ENCODE results near the gene TTYH1.
"Not testable (repeated sequence)": the region's sequence is repeated elsewhere in the genome, so short reads cannot be mapped to it uniquely, and the experiment has no call there.

Gene TTYH1

DNA sequence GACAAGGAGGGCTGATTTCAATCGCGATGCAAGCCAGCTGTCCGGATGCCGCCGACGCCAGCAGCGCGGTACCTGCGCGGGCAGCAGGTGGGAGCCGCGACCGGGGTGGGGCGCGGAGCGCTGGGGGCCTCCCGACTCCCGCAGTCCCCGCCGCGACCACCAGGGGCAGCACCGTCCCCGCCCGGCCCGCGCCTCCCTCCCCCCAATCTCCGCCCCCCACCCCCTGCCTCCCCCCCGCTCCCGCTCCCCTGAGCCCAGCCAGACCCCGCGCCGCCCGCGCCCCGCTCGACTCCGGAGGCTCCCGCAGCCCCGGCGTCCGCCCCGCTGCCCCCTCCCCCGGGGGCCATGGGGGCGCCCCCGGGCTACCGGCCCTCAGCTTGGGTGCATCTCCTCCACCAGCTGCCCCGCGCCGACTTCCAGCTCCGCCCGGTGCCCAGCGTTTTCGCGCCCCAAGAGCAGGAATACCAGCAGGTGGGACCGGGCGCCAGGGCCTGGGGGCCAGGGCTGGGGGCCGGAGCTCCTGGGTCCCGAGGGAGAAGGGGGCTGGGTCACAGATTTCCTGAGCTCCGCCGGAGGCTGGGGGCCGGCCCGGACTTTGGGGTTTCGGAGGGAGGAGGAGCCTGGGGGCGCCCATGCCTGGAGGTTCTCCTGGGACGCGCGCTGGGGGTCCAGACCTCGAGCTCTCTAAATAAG is at the start of gene TTYH1:
Gene TTYH1 (plus strand): TSS at position 257 of the 693 bp plus-strand sequence. CDS start 89 bp downstream, at position 346.
- DNase-seq (ENCODE audit: low read depth, low spot score) = no peak

DNA sequence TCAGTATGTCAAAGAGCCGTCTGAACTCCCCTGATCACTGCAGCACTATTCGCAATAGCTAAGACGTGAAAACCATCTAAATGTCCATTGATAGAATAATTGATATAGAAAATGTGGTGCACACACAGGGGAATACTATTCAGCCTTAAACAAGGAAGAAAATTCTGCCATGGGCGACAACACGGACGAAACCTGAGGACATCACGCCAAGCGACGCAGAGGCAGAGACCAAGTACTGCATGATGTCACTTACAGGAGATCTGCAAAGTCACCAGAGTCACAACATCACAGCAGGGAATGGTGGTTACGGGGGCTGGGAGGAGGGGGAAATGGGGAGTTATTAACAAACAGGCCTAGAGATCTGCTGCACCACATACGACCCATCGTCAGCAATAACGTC is 49.5 kb upstream of the TTYH1 start:
- DNase-seq (ENCODE audit: low read depth, low spot score) = not testable (repeated sequence)

DNA sequence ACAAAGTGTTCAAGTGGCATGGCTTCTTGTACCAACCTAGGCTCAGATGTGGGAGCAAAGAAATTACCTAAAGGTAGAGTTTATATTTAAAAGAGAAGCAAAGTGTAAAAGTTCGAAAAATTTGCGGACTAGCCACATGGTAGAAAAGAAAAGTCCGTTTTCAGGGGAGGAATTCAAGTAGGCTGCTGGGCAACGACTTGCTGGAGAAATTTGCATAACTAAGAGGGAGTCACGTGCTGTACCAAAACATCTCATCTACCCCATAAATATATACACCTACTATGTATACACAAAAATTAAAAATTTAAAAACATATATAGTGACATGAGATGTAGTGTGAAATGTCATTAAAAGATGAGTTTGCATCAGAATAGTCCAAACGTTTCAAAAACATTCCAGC is 48.5 kb upstream of the TTYH1 start:
- no peak for DNase-seq (ENCODE audit: low read depth, low spot score)

DNA sequence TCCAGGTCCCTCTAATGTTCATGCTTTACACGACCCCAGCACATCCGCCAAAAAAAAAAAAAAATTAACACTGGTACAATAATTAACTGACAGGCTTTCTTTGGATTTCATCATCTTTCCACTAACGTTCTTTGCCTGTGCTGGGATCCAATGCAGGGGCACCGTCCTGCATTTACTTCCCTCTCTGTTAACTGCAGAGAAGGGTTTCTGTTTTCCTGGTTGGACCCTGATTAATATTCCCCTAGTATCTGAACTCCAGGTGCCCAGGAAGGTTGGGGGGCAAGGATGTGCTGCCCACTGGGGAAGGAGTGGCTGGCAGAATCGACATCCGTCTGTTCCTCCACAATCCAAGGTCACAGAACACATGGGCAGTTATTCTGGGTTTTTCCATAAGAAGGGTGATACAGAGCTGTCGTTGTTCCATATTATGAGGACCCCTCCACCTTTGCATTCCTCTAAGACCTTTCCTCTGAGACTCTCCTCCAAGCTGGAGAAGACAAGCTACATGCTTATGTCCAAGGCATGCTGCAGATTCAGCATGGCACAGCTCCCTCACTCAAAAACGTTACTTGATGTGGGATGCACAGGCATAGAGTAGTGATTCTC is 46.1 kb upstream of the TTYH1 start:
- no peak for DNase-seq (ENCODE audit: low read depth, low spot score)

DNA sequence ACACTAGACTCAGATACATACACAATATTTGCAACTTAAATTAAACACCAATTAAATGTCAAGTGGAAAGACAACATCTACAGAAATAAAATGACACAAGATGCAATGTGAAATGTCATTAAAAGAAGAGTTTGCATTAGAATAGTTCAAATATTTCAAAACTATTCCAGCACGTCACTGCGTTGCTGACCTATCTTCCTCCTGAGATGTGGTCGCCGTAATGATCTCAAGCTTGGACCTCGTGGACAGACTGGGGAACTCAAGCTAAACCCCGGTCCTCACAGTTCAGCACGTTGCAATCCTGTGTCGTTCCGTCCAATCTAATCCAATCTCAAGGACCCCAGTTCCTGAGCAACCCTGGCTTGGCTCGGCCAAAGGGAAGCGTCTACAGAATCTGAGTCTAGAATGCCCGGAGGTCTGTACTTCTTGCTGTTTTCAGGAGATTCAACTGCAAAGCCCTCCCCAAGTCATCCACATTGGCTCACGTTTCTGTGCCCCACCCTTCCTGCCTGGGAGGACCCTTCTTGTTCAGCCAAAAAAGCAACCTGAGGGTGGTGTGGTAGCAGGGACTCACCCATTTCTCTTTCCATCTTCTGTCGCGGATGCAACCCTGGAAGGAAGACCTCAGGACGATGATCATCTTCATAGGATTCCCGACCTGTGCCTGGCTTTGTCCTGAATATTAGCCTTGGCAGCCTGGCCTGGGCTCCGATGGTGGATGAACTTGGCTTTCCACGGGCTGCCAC is 45.4 kb upstream of the TTYH1 start:
- DNase-seq (ENCODE audit: low read depth, low spot score) = not testable (repeated sequence)

DNA sequence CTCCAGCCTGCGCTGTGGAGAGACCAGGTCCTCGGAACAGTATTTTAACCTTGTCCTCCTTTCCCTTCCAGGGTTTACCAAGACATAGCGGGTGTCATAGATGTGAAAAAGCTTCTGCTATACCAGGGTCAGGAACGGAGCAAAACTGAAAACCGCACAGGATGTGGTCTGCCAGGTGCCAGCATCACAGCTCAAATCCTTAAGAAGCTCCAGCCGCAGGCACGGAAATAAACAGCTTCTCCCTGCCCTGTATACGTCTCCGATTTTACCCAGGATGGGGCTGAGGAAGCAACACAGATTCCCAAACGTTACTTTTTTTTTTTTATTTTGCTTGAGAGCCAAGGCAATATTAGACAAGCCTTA is 44.8 kb upstream of the TTYH1 start:
- DNase-seq (ENCODE audit: low read depth, low spot score) = not testable (repeated sequence)

DNA sequence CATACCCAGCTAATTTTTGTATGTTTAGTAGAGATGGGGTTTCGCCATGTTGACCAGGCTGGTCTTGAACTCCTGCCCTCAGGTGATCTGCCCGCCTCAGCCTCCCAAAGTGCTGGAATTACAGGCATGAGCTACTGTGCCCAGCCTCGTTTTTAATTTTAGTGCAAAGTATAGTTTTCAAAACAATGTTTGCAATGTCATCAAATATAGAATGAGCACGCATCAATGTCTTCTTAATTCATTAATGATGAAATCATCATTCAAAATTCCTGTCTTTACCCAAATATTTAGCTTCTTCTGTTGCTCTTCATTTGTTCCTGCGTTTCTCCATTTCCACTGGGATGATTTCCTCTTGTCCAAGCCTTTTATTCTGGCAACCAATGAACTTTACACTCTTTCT is 43.8 kb upstream of the TTYH1 start:
- DNase-seq (ENCODE audit: low read depth, low spot score) = not testable (repeated sequence)

DNA sequence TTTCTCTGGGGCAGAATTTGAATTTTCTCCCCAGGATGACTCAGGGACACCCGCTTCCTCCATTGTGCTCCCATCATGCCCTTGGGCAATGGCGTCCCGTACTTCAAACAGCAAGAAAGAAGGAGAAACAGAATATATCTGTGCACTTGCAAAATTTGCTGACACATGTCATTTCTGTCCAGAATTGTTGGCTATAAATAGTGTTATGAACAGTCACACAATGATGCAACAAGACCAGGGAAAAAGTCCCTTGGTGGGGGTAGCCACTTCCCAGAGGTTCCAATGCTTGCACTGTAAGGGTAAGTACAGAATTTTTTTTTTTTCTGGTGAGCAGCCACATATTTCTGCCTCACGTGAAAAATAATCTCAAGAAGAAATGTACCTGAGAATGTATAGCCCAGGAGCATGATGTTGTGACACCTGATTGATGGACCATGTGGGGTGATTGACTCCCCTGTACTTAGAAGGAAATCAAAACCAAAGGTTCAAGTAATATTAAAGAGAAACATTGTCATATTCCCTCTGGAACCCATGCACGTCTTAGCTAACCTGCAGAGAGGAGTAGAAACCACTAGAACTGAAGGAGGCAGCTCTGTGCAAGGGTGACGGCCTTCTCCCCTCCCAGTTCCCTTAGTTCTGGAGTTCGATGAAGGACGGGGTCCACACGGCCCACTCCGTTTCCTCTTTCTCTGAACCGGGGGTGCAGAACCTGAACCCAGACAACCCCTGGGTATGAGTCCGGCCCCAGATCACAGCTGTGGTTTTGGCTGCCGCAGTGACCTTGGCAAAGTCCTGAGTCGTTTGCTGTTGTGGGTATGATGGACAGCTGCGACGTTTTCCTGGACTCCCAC is 41.3 kb upstream of the TTYH1 start:
- no peak for DNase-seq (ENCODE audit: low read depth, low spot score)

DNA sequence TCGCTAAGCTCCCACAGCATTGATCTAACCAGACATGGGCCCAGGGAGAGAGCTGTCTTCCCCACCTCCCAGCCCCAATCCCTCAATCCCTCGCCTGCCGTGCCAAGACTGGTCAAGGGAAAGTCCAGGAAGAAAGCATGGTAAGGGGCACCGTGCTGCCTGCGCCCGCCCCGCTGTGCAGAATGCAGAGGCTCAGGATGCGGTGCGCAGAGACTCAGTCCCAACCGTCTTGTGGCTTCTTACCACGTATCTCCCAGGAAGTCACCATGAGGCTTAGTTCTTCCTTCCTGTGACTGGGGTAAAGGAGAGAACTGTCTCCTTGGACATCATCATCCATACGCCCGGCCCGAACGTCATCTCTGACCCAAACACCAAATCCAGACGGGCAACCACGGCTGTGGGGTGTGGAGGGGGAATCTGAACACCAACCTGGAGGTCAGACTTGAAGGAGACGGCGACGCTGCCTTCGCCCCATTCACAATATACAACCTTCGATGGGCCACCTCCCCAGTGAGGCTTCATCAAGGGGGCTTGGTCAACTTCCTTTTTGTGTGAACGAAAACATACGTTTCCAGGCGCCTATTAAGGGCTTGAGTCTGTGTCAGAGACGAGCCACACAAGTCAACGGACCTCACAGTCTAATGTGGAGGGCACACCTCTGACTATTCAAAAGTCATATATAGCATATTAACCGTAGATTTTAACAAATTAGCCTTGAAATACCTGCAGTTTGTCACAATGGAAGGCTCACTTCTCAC is 39.9 kb upstream of the TTYH1 start:
- DNase-seq (ENCODE audit: low read depth, low spot score) = not testable (repeated sequence)

DNA sequence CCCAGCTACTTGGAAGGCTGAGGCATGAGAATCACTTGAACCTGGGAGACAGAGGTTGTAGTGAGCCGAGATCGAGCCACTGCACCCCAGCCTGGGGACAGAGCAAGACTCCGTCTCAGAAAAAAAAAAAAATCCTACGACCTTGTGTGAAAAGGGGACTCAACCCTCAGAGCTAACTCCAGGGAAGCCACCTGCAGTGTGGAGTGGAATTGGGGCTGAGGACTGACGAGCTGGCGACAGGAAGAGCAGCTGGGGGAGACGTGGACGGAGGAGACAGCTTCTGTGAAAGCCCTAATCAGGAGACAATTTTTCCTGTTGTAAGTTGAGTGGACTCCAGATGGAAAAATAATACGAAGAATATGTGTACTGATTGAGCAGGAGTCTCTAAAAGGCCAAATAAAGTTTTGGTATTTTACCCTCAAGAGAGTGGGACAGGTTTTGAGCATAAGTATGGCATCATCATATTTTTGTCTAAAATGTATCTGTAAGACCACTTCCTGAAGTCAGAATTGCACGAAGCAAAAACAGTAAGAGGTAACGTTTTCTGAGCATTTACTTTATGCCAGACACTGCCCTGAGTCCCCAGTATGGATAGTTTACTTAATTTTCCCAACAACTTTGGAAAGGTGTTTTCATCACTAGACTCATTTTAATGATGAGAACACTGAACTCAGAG is 38.5 kb upstream of the TTYH1 start:
- no peak for DNase-seq (ENCODE audit: low read depth, low spot score)

DNA sequence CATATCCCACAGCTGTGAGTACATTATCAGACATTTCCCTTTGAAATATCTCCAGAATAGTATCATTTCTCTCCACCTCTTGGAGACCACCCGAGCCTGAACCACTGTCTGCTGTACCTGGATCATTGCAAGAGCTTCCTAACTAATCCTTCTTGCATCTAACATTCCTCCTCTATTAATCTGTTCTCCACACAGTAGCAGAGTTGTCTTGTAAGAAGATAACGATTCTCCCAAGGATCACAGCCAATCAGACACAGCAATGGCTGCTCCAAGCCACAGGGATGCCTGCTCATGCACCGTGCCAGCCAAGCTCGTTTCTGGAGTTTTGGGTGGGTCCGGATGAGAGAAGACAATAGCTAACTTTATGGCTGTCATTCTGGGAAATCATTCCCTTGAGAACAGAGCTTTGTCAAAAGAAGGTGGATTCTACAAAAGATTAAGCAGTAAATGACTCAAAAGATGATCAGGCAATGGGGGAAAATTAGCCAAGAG is 36.0 kb upstream of the TTYH1 start:
- no peak for DNase-seq (ENCODE audit: low read depth, low spot score)

DNA sequence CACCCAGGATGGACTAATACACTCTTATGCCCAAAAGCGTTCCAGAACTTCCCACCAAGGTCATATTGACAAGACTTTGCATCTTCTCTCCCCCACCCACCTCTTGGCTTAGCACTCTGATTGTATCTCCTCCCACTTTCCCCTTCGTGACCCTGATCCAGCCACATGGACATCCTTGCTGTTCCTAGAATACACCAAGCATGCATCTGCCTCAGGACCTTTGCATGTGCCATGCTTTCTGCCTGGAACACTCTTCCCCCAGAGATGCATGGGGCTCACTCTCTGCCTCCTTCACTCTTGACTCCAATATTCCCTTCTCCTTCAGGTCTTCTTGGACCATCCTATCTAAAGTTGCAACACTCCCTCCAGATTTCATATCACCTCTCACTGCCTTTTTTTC is 34.4 kb upstream of the TTYH1 start:
- no peak for DNase-seq (ENCODE audit: low read depth, low spot score)

DNA sequence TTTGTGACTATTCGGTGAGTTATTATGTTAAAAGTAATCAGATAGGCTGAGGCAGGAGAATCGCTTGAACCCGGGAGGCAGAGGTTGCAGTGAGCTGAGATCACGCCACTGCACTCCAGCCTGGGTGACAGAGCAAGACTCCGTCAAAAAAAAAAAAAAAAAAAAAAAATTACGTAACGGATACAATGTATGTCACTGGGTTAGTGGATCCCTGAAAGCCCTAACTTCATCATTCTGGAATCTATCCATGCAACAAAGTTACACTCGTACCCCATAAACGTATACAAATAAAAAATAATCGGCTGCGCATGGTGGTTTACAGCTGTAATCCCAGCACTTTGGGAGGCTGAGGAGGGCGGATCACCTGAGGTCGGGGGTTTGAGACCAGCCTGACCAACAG is 33.2 kb upstream of the TTYH1 start:
- DNase-seq (ENCODE audit: low read depth, low spot score) = not testable (repeated sequence)

DNA sequence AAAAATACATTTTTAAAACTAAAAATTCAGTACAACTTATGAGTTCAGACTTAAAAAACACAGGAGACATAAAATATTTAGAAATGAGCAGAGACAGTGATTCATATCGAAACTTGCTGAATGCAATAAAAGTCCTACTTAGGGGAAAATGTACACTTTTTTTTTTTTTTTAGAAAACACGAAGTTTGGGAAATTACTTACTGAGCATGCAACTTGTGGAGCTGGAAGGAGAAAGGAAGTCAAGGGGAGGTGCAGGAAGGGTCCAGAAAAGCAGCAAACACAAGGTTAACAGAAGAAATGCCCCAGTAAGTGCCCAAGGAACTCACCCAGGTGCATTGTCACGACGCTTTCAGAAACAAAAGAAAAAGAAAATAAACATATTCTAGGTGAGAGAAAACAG is 31.9 kb upstream of the TTYH1 start:
- no peak for DNase-seq (ENCODE audit: low read depth, low spot score)

DNA sequence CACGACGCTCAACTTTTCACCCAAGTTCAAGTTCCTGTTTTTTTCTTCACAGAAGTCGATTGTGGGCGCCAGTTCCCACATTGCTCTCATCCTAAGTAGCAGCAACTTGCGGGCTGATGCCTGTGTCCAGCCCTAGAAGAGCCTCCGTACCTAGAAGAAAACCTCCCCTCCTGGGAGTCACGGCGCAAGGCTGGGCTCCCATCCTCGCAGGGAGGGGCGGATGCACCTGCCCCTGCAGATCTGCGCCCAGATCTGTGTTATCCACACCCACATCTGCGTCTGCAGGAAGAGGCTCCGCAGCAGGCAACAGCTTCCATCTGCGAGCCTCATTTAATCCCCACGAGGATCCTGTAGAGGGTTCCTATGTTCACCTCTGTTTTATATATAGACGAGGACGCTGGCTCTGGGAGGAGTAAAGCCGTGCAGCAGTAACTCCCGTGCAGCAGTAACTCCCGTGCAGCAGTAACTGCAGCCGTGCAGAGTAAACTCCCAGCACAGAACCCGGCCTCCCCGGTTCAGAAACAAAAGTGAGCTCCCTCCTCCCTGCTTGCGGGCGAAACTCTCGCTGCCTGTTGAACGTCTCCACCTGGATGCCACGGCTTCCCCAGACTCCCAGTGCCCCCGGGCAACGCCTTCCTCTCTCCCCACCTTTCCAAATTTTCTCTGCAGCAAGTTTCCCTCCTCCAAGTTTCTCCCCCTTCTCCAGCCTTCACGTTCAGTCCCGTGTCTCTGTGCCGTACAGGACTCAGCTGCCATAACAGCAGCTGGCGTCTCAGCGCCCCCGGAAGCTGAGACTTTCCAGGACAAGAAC is 27.1 kb upstream of the TTYH1 start:
- peak; percentile 13 for DNase-seq (ENCODE audit: low read depth, low spot score)

DNA sequence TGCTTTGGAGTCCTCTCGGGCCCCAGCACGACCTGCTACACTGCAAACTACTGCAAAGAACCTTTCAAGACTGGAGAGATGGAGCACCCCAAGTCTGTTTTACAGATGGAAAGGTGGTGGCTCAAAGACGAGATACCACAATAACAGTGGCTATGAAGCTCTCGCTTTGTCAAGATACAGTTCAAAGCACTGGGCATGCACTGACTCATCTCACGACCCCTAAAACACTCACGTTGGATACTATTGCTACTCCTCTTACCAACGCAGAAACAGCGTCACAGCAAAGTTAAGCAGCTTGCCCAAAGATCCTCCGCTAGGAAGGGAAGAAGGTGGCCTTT is 26.5 kb upstream of the TTYH1 start:
- no peak for DNase-seq (ENCODE audit: low read depth, low spot score)

DNA sequence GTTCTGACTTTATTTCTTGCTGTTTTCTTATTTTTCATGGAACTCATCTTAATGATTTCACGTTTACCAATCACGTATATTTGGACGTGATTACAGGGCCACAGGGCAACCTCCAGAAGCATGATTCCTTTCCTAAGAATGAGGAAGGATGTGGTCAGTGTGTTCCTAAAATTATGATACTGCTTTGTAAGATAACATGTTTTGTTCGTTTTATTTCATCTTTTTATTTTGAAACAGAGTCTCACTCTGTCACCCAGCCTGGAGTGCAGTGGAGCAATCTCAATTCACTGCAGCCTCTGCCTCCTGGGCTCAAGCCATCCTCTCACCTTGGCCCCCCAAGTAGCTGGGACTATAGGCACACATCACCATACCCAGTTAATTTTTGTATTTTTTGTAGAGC is 25.7 kb upstream of the TTYH1 start:
- DNase-seq (ENCODE audit: low read depth, low spot score) = no peak

DNA sequence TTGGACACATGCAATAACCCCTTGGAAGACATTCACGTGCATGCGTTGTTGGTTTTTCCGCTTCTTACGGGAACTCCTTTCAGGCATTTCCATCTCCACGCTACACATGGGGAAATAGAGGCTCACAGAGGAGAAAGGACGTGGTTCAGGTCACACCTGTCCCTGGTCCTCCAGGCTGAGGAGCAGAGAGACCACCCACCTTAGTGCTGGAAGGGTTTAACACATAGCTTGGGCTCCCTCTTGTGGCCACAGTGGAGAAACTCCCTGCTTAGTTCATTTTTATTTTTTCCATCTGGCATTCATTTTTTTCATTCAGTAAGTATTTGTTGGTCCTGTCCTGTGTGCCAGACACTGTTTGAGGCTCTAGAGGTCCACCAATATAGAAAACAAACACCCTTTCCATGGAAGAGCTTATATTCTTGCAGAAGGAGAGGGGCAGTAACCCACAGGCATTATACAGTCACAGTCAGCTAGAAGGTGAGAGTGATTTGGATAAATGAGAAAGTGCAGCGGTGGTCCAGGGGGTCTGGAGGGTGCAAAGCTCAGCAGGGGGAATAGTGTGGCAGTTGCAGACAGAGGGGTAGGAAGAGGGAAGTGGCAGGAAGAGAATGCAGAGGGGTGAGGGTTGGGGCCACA is 24.2 kb upstream of the TTYH1 start:
- peak; percentile 72 for DNase-seq (ENCODE audit: low read depth, low spot score)

DNA sequence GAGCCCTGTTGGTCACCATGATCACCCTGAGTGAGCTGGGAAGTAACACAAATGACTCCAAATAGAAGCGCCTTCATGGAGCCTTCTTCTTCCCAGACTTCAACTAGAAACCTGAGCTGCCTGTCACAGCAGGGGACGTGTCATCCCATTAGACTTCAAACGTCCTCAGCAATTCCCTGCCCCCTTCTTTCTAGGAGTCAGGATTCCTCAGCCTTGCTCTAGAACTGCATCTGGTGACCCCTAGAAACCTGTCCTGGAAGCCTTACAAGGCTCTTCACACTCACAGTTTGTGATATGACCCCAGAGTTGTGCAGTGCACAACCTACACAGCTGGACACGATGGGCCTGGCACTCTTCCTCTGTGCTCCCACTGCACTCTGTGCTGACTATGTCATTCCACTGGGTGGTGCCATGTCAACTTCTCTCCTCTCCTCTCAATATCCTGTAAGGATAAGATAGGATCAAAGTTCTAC is 23.6 kb upstream of the TTYH1 start:
- DNase-seq (ENCODE audit: low read depth, low spot score) = no peak
